Measurements from ENCODE around the gene PPP2CA. TPM values are rescaled to one million over a fixed set of nuclear protein-coding genes. Genes with fewer than 3 reads are reported as not detected.
"Not testable (repeated sequence)": the region's sequence is repeated elsewhere in the genome, so short reads cannot be mapped to it uniquely, and the experiment has no call there.

The PPP2CA gene
- total RNA-seq, 2 donors from 2014 or later = 119 to 175 TPM

GRCh38 chr5:134267366-134268018, 41.6 kb upstream of the PPP2CA start:
- TF ChIP-seq POLR2A (IDR thresholded peaks at IDR 0.05) (no peak), POLR2AphosphoS5 (IDR thresholded peaks at IDR 0.05) (no peak), CTCF (IDR thresholded peaks at IDR 0.05) (no peak)
- Histone ChIP-seq H3K4me3 (no peak overlapping the region), H3K4me1 (replicated peaks) (no peaks in the 10 kb centered on the region), H3K27me3 (replicated peaks; ENCODE audit: insufficient read depth) (no peaks in the 10 kb centered on the region), H3K27ac (no peak overlapping the region), H3K36me3 (no peaks in the 10 kb centered on the region), H3K9me3 (no peaks in the 10 kb centered on the region)
- no peak for DNase-seq (ENCODE audit: low spot score)
- intact Hi-C loops (cut with DNase I) = no loop called here
- WGBS = 67% methylated on average over 7 of the region's 7 CpGs

- H3K27ac ChIP-seq = no peak overlapping the region
- no peak for DNase-seq (ENCODE audit: low spot score)
- intact Hi-C loops (cut with DNase I) = no loop called here
- H3K9me3 ChIP-seq = no peaks in the 10 kb centered on the region
- H3K27me3 ChIP-seq (replicated peaks; ENCODE audit: insufficient read depth) = no peaks in the 10 kb centered on the region
- no peak overlapping the region for H3K4me3 ChIP-seq
- no peaks in the 10 kb centered on the region for H3K36me3 ChIP-seq
- TF ChIP-seq POLR2A (IDR thresholded peaks at IDR 0.05) = no peak
- no peak for TF ChIP-seq POLR2AphosphoS5 (IDR thresholded peaks at IDR 0.05)
- TF ChIP-seq CTCF (IDR thresholded peaks at IDR 0.05) = no peak
- no peaks in the 10 kb centered on the region for H3K4me1 ChIP-seq (replicated peaks)
- WGBS = 97% methylated on average over 4 of the region's 4 CpGs
These were observed 37.9 kb upstream of the PPP2CA start for GRCh38 chr5:134263801-134264200.

GRCh38 chr5:134262629-134263028, 36.8 kb upstream of the PPP2CA start:
- H3K4me1 ChIP-seq (replicated peaks); intact Hi-C loops (cut with DNase I); H3K9me3 ChIP-seq; H3K36me3 ChIP-seq; H3K27ac ChIP-seq; H3K27me3 ChIP-seq (replicated peaks; ENCODE audit: insufficient read depth); H3K4me3 ChIP-seq; DNase-seq (ENCODE audit: low spot score): not testable (repeated sequence)
- WGBS = 32% methylated on average over 5 of the region's 5 CpGs

GRCh38 chr5:134258896-134259295, 33.0 kb upstream of the PPP2CA start:
- intact Hi-C loops (cut with DNase I) = no loop called here
- no peaks in the 10 kb centered on the region for H3K27me3 ChIP-seq (replicated peaks; ENCODE audit: insufficient read depth)
- WGBS = 84% methylated on average over 3 of the region's 3 CpGs
- no peaks in the 10 kb centered on the region for H3K36me3 ChIP-seq
- H3K27ac ChIP-seq = no peak overlapping the region
- TF ChIP-seq POLR2A (IDR thresholded peaks at IDR 0.05) (no peak), CTCF (IDR thresholded peaks at IDR 0.05) (no peak), POLR2AphosphoS5 (IDR thresholded peaks at IDR 0.05) (no peak)
- H3K4me3 ChIP-seq = no peak overlapping the region
- DNase-seq (ENCODE audit: low spot score) = no peak
- no peaks in the 10 kb centered on the region for H3K9me3 ChIP-seq
- H3K4me1 ChIP-seq (replicated peaks) = no peaks in the 10 kb centered on the region

- H3K36me3 ChIP-seq = no peaks in the 10 kb centered on the region
- no peaks in the 10 kb centered on the region for H3K9me3 ChIP-seq
- no peak for DNase-seq (ENCODE audit: low spot score)
- WGBS = 74% methylated on average over 3 of the region's 3 CpGs
- no peak overlapping the region for H3K27ac ChIP-seq
- H3K4me1 ChIP-seq (replicated peaks) = no peaks in the 10 kb centered on the region
- H3K27me3 ChIP-seq (replicated peaks; ENCODE audit: insufficient read depth) = no peaks in the 10 kb centered on the region
- no peak overlapping the region for H3K4me3 ChIP-seq
- TF ChIP-seq POLR2AphosphoS5 (IDR thresholded peaks at IDR 0.05) = no peak
- no peak for TF ChIP-seq CTCF (IDR thresholded peaks at IDR 0.05)
- no peak for TF ChIP-seq POLR2A (IDR thresholded peaks at IDR 0.05)
- intact Hi-C loops (cut with DNase I) = no loop called here
These were observed 31.3 kb upstream of the PPP2CA start for GRCh38 chr5:134257176-134257575.

Data from prostate gland (tissue), 2 donors.